GM12891 (cell line): ENCODE results near the gene ERGIC3.
"Not testable (repeated sequence)": the region's sequence is repeated elsewhere in the genome, so short reads cannot be mapped to it uniquely, and the experiment has no call there.

ENCODE experiments used
- POLR2A ChIP-seq: IDR thresholded peaks from 2 replicates; pipeline ENCODE4 v1.6.1; 2011; ENCODE audit warnings: low read depth, low read length, control low read depth
- POLR2AphosphoS5 ChIP-seq: IDR thresholded peaks from 2 replicates; pipeline ENCODE4 v1.6.1; 2011; ENCODE audit warnings: low read depth, low read length, control low read depth
- TAF1 ChIP-seq: IDR thresholded peaks from 2 replicates; pipeline ENCODE4 v1.6.1; 2011; ENCODE audit warnings: low read depth, low read length, control low read depth

DNA sequence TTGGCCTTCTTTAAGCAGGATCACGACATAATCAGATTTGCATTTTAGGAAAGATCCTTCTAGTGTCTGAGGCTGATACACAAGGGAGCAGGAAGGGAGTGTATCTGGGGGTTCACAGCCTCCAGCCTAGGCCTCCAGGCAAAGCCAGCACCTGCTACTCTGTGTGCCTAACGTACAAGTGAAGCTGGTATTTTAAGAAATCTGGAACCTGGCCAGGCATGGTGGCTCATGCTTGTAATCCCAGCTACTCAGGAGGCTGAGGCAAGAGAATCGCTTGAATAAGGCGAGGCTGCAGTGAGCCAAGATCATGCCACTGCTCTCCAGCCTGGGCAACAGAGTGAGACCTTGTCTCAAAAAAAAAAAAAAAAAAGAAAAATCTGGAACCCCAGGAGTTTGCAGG, 13.6 kb downstream of the ERGIC3 start:
- TF ChIP-seq POLR2AphosphoS5, TAF1, POLR2A: not testable (repeated sequence)
